Kidney (tissue), 14 donors: Measurements from ENCODE around the gene CYTH1. TPM values are rescaled to one million over a fixed set of nuclear protein-coding genes. Genes with fewer than 3 reads are reported as not detected.
"Not testable (repeated sequence)": the region's sequence is repeated elsewhere in the genome, so short reads cannot be mapped to it uniquely, and the experiment has no call there.

ENCODE experiments used
- DNase-seq, 5 donors: peaks; one replicate each; pipeline ENCODE4 v3.0.0-alpha.2; 2013 to 2020
- FAIRE-seq: peaks from 2 replicates; lab custom pipeline; 2012; peaks lifted over from hg19 to GRCh38; lab: Jason Lieb, UNC
- H3K27ac ChIP-seq, 2 donors: one replicate each; pipeline ENCODE4 v1.7.0; 2013; ENCODE audit warnings: low read depth in 2 of 2, low read length in 2 of 2, inconsistent platforms in 1 of 2
- H3K27me3 ChIP-seq: one replicate; pipeline ENCODE4 v1.7.1; 2013; ENCODE audit warnings: low read length, inconsistent platforms; ENCODE audit not compliant: control insufficient read depth, insufficient read depth
- H3K36me3 ChIP-seq, 3 donors: one replicate each; pipeline versions ENCODE4 v1.7.0 to v1.7.1; 2013; ENCODE audit warnings: low read length in 3 of 3, control low read depth in 1 of 3, inconsistent platforms in 1 of 3; ENCODE audit not compliant: insufficient read depth in 3 of 3, control insufficient read depth in 2 of 3
- H3K4me1 ChIP-seq, 3 donors: one replicate each; pipeline versions ENCODE4 v1.7.0 to v1.7.1; 2013; ENCODE audit warnings: low read length in 3 of 3, inconsistent platforms in 1 of 3, low read depth in 1 of 3; ENCODE audit not compliant: control insufficient read depth in 2 of 3, insufficient read depth in 2 of 3
- H3K4me3 ChIP-seq, 3 donors: one replicate each; pipeline versions ENCODE4 v1.7.0 to v1.8.1; 2013; ENCODE audit warnings: low read length in 3 of 3, control low read depth in 1 of 3, inconsistent platforms in 1 of 3
- H3K9ac ChIP-seq, 3 donors: one replicate each; pipeline versions ENCODE4 v1.7.0 to v1.7.1; 2013; ENCODE audit warnings: low read length in 3 of 3, control low read depth in 1 of 3, inconsistent platforms in 1 of 3
- H3K9me3 ChIP-seq, 3 donors: one replicate each; pipeline versions ENCODE4 v1.7.0 to v1.7.1; 2013; ENCODE audit warnings: low read length in 3 of 3, control low read depth in 1 of 3, inconsistent platforms in 1 of 3; ENCODE audit not compliant: control insufficient read depth in 2 of 3, insufficient read depth in 1 of 3
- intact Hi-C: fragments of 100-400 bp; cut with DNase I; formaldehyde crosslinking; loops from one replicate; pipeline ENCODE4 v1.11.1; 2022
- polyA plus RNA-seq: library from polyadenylated mRNA; stranded (reverse); fragments of 350-450 nt; fragmentation: Illumina TruSeq; extraction: RNeasy Lipid Tissue Mini Kit (QIAGEN cat#74804); gene quantifications from one replicate; pipeline ENCODE4 v1.2.3, GENCODE V29; 2014; ENCODE audit warnings: low read depth, low replicate concordance; ENCODE audit not compliant: insufficient read depth
- total RNA-seq: library from RNA; stranded (reverse); fragmentation: NEBNext Ultra II Directional; extraction: Animal tissue kit (Norgen Biotek cat#: 25700); gene quantifications from one replicate; pipeline ENCODE4 v1.2.1, GENCODE V29; 2021
- TF ChIP-seq, protein P1 (sequence below): IDR thresholded peaks from 3 replicates; pipeline ENCODE4 v1.5.1; 2012; ENCODE audit warnings: mild to moderate bottlenecking, moderate library complexity, borderline replicate concordance; ENCODE audit not compliant: insufficient read depth; ENCODE audit errors: extremely low read depth
- donor health status: control.
- donor health status: control.
- donor health status: control.
- donor health status: control.
- donor health status: control.
- donor health status: DM: yes; HTN: yes; CAD: no.
- donor health status: Normal renal cell carcinoma (clear cell type).

CYTH1 gene
- total and polyA plus RNA-seq, 2 donors from 2014 or later, result 25.3 to 59.7 TPM

DNA sequence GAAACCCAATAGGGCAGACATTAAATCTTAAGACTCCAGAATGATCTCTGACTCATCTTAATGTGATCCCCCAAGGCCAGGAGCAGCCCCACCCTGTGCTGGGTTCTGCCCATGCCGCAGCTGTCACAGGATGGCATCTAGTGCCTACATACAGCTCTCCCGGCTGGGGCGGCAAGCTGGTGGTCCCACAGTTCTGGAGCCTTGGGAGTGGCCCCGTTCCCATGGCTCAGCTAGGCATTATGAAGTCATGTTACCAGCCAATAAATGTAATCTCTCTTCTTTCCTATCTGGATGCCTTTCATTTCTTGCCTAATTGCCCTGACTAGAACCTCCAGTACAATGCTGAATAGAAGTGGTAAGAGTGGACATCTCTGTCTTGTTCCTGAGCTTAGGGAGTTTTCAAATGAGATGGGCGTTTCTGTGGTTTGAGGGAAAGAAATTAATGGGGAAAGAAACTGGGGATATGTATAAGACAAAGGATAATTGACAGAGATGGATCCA, 109.2 kb downstream of the CYTH1 start:
- FAIRE-seq (no peak), DNase-seq (no peak)
- Histone ChIP-seq H3K4me1 (no peaks in the 10 kb centered on the region), H3K9ac (no peak overlapping the region), H3K27me3 (no peaks in the 10 kb centered on the region), H3K9me3 (no peaks in the 10 kb centered on the region), H3K27ac (no peak overlapping the region), H3K4me3 (no peak overlapping the region), H3K36me3 (peaks cover 0 to 20% (median 17%) of the 10 kb centered on the region in 3 donors)
- intact Hi-C loops, result no loop called here
- TF ChIP-seq, protein P1, sequence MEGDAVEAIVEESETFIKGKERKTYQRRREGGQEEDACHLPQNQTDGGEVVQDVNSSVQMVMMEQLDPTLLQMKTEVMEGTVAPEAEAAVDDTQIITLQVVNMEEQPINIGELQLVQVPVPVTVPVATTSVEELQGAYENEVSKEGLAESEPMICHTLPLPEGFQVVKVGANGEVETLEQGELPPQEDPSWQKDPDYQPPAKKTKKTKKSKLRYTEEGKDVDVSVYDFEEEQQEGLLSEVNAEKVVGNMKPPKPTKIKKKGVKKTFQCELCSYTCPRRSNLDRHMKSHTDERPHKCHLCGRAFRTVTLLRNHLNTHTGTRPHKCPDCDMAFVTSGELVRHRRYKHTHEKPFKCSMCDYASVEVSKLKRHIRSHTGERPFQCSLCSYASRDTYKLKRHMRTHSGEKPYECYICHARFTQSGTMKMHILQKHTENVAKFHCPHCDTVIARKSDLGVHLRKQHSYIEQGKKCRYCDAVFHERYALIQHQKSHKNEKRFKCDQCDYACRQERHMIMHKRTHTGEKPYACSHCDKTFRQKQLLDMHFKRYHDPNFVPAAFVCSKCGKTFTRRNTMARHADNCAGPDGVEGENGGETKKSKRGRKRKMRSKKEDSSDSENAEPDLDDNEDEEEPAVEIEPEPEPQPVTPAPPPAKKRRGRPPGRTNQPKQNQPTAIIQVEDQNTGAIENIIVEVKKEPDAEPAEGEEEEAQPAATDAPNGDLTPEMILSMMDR, result no peak

DNA sequence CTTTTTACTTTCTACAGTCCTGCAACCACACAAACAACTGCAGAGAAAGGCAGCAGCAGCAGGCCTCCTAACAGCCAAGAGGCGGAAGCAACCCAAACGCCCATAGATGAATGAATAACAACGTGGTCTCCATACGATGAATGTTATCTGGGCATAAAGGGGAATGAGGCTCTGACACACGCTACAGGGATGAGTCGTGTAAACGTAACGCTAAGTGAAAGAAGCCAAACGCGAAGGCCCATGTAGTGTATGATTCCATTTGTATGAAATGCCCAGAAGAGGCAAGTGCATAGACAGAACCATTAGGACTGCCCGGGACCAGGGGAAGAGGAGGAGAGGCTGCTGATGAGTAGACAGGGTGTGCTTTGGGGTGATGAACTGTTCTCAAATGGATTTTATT, 110.1 kb downstream of the CYTH1 start:
- TF ChIP-seq, protein P1, result no peak
- no peak overlapping the region for H3K9ac ChIP-seq
- no peak overlapping the region for H3K27ac ChIP-seq
- peaks cover 0 to 17% (median 14%) of the 10 kb centered on the region in 3 donors for H3K36me3 ChIP-seq
- no peaks in the 10 kb centered on the region for H3K27me3 ChIP-seq
- FAIRE-seq, result no peak
- H3K9me3 ChIP-seq, result no peaks in the 10 kb centered on the region
- intact Hi-C loops, result no loop called here
- no peak overlapping the region for H3K4me3 ChIP-seq
- no peaks in the 10 kb centered on the region for H3K4me1 ChIP-seq
- DNase-seq, result no peak

DNA sequence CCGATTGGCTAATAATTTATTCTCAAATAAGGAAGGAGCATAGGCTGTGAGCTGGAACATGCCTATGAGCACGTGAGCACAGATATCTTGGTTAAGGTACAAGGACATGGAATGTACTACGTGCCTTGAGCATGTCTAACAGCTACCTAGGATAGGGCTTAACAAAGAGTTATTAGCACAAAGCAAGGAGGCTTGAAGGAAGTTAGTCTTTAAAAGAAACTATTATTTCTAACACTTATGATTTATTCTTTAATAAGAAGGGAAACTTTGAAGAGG, 110.4 kb downstream of the CYTH1 start:
- H3K36me3 ChIP-seq, result peaks cover 0 to 17% (median 13%) of the 10 kb centered on the region in 3 donors
- H3K27me3 ChIP-seq, DNase-seq, intact Hi-C loops, FAIRE-seq, H3K4me1 ChIP-seq, H3K27ac ChIP-seq, H3K9me3 ChIP-seq, H3K9ac ChIP-seq, H3K4me3 ChIP-seq: not testable (repeated sequence)

DNA sequence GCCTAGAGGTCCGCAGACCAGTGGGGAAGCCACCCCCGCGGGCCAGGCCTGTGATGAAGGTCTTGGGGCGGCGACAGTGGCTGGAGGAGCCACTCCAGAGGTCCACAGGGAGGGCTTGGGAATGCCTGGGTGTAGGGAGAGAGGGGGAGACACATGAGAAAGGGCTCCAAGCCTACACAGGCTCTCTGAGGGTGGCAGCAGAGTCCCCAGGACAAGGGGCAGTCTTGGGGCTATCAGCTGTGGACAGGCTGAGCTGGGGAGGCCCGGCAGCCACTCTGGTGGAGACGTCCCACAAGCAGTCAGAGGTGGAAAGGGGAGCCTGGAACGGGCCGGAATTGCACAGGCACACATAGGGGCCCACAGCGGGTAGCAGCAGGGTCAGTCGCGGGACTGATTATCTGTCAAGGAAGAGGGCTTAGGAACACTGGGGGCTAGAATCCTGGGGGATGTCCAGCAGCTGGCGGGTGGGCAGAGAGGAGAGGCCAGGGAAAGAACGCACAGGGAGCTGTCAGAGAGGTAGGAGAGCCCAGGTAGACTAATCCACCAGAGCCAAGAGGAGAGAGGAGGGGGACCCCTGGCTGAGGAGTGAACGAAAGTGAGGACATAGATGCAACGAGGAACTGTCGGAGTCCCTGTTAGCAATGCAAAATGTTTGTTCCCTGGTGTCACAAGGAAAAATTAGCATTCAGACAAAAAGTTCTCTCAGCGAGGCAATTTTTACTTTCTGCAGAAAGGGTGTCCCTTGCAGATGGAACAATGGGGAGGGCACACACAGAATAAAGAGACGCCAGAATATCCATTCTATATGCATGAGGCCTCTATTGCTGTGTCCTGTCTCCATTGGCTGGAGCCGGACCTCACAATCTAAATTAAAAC, 111.0 kb downstream of the CYTH1 start:
- DNase-seq (no peak), FAIRE-seq (no peak)
- TF ChIP-seq, protein P1, result no peak
- intact Hi-C loops, result no loop called here
- no peak overlapping the region for H3K9ac ChIP-seq
- H3K27me3 ChIP-seq, result no peaks in the 10 kb centered on the region
- peaks cover 0 to 14% (median 7%) of the 10 kb centered on the region in 3 donors for H3K36me3 ChIP-seq
- no peaks in the 10 kb centered on the region for H3K9me3 ChIP-seq
- H3K4me1 ChIP-seq, result peaks cover 0 to 4% (median 0%) of the 10 kb centered on the region in 3 donors
- H3K27ac ChIP-seq, result no peak overlapping the region
- no peak overlapping the region for H3K4me3 ChIP-seq
